Measurements from ENCODE around the gene CTF1. TPM values are rescaled to one million over a fixed set of nuclear protein-coding genes. Genes with fewer than 3 reads are reported as not detected.

The CTF1 gene
- total RNA-seq, 1 donor from 2014 or later, result 1.7 TPM

DNA sequence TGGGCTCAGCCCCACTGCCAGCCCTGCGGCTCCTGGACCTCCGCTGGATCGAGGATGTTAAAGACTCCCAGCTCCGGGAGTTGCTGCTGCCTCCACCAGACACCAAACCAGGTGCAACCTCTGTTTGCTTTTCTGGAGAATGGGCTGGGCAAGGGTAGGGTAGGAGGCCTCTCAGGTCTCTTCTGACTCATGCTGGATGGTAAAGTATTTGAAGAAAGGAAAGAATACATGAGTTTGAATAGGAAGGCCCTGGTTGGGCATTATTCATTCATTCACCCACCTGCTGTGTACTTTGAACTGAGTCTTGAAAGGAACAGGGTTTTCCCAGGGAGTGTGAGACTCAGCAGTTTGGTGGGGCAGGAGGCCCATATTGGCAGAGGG is 46.0 kb downstream of the CTF1 start:
- peaks cover 10% of the 10 kb centered on the region for H3K36me3 Mint-ChIP-seq (ENCODE audit: unreplicated experiment)
- no peaks in the 10 kb centered on the region for H3K4me1 Mint-ChIP-seq (ENCODE audit: low read depth, unreplicated experiment)
- peaks cover 16% of the 10 kb centered on the region for H3K9me3 Mint-ChIP-seq (ENCODE audit: unreplicated experiment)
- TF ChIP-seq CTCF (IDR thresholded peaks at IDR 0.05; ENCODE audit: partially characterized antibody, unreplicated experiment), result no peak
- DNase-seq, result no peak
- H3K4me3 Mint-ChIP-seq (ENCODE audit: unreplicated experiment), result no peak overlapping the region
- H3K27me3 Mint-ChIP-seq (ENCODE audit: unreplicated experiment), result peaks cover 4% of the 10 kb centered on the region
- no peak overlapping the region for H3K27ac Mint-ChIP-seq (ENCODE audit: unreplicated experiment)

- peaks cover 11% of the 10 kb centered on the region for H3K9me3 Mint-ChIP-seq (ENCODE audit: unreplicated experiment)
- no peak for DNase-seq
- TF ChIP-seq CTCF (IDR thresholded peaks at IDR 0.05; ENCODE audit: partially characterized antibody, unreplicated experiment), result no peak
- no peak overlapping the region for H3K27ac Mint-ChIP-seq (ENCODE audit: unreplicated experiment)
- H3K27me3 Mint-ChIP-seq (ENCODE audit: unreplicated experiment), result peaks cover 5% of the 10 kb centered on the region
- peak overlapping the region; percentile 36 for H3K4me3 Mint-ChIP-seq (ENCODE audit: unreplicated experiment)
- H3K36me3 Mint-ChIP-seq (ENCODE audit: unreplicated experiment), result peaks cover 5% of the 10 kb centered on the region
- no peaks in the 10 kb centered on the region for H3K4me1 Mint-ChIP-seq (ENCODE audit: low read depth, unreplicated experiment)
Observed at GRCh38 chr16:30944352-30944751, 47.9 kb downstream of the CTF1 start.

DNA sequence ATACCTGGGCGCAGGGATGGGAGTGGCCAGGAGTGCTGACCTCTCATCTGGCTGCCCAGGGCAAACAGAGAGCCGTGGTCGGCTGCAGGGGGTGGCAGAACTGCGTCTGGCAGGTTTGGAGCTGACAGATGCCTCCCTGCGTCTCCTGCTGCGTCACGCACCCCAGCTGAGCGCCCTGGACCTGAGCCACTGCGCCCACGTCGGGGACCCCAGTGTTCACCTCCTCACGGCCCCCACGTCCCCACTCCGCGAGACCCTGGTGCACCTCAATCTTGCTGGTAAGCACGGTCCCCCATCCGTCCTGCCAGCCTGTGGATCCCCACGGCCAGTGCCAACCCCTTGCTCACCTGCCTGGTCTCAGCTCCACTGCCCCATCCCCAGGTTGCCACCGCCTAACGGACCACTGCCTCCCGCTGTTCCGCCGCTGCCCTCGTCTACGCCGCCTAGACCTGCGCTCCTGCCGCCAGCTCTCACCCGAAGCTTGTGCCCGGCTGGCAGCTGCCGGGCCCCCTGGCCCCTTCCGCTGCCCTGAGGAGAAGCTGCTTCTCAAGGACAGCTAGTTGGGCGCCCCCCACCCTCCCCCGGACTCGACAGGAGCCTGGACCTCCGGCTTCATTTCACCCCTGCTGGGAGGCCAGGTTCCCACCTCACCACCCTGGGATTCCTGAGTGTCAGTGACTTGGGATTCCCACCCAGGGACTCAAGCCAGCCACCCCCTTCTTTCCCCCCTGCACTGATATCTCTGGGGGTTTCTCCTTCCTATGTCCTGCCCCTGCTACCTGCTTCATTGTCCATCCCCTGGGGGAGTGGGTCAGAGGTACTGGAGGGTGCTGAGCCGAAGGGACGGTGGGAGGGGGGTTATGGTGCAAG is 50.5 kb downstream of the CTF1 start:
- peaks cover 12% of the 10 kb centered on the region for H3K27me3 Mint-ChIP-seq (ENCODE audit: unreplicated experiment)
- no peak overlapping the region for H3K4me3 Mint-ChIP-seq (ENCODE audit: unreplicated experiment)
- peaks cover 6% of the 10 kb centered on the region for H3K4me1 Mint-ChIP-seq (ENCODE audit: low read depth, unreplicated experiment)
- no peak for TF ChIP-seq CTCF (IDR thresholded peaks at IDR 0.05; ENCODE audit: partially characterized antibody, unreplicated experiment)
- peaks cover 5% of the 10 kb centered on the region for H3K36me3 Mint-ChIP-seq (ENCODE audit: unreplicated experiment)
- H3K27ac Mint-ChIP-seq (ENCODE audit: unreplicated experiment), result peak overlapping the region; percentile 43
- H3K9me3 Mint-ChIP-seq (ENCODE audit: unreplicated experiment), result peaks cover 11% of the 10 kb centered on the region
- no peak for DNase-seq

DNA sequence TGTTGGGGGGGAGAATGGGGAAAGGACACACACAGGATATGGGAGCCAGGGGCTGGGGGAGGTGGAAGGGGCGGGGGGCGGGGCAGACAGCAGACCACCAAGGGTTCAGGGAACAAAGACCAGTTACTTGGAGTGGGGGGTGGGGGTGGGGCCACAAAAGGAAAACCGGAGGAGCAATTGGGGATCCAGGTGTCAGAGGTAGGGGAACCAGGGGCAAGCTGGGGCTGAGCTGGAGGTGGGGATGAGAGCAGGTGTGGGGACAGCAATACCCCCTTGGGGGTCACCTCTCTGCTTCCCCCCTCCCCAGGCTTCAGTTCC is 51.1 kb downstream of the CTF1 start:
- no peak for DNase-seq
- Mint-ChIP-seq H3K27me3 (ENCODE audit: unreplicated experiment) (peaks cover 12% of the 10 kb centered on the region), H3K4me1 (ENCODE audit: low read depth, unreplicated experiment) (peaks cover 6% of the 10 kb centered on the region), H3K4me3 (ENCODE audit: unreplicated experiment) (no peak overlapping the region), H3K9me3 (ENCODE audit: unreplicated experiment) (peaks cover 11% of the 10 kb centered on the region), H3K36me3 (ENCODE audit: unreplicated experiment) (peaks cover 5% of the 10 kb centered on the region), H3K27ac (ENCODE audit: unreplicated experiment) (peak overlapping the region; percentile 43)
- no peak for TF ChIP-seq CTCF (IDR thresholded peaks at IDR 0.05; ENCODE audit: partially characterized antibody, unreplicated experiment)

GRCh38 chr16:30947859-30948666 is 51.6 kb downstream of the CTF1 start:
- Mint-ChIP-seq H3K27me3 (ENCODE audit: unreplicated experiment) (peaks cover 12% of the 10 kb centered on the region), H3K4me3 (ENCODE audit: unreplicated experiment) (peak overlapping the region; percentile 74), H3K4me1 (ENCODE audit: low read depth, unreplicated experiment) (peaks cover 6% of the 10 kb centered on the region), H3K9me3 (ENCODE audit: unreplicated experiment) (peaks cover 11% of the 10 kb centered on the region), H3K36me3 (ENCODE audit: unreplicated experiment) (peaks cover 5% of the 10 kb centered on the region), H3K27ac (ENCODE audit: unreplicated experiment) (peak overlapping the region; percentile 33)
- peak; percentile 15 for TF ChIP-seq CTCF (IDR thresholded peaks at IDR 0.05; ENCODE audit: partially characterized antibody, unreplicated experiment)
- DNase-seq, result peak; percentile 94
